ENCODE results near the gene INPP5D. TPM values are rescaled to one million over a fixed set of nuclear protein-coding genes. Genes with fewer than 3 reads are reported as not detected.
"Not testable (repeated sequence)": the region's sequence is repeated elsewhere in the genome, so short reads cannot be mapped to it uniquely, and the experiment has no call there.

INPP5D gene
- total RNA-seq, 1 donor from 2014 or later, result 33.4 TPM

- no peak for TF ChIP-seq CTCF (IDR thresholded peaks at IDR 0.05)
- no peak for TF ChIP-seq POLR2AphosphoS5 (IDR thresholded peaks at IDR 0.05; ENCODE audit: insufficient read depth in 1 of 2, low read depth in 1 of 2)
- TF ChIP-seq POLR2A (IDR thresholded peaks at IDR 0.05), result no peak
- Histone ChIP-seq H3K36me3 (no peaks in the 10 kb centered on the region), H3K4me1 (no peaks in the 10 kb centered on the region), H3K9me3 (no peaks in the 10 kb centered on the region), H3K4me3 (no peak overlapping the region), H3K27me3 (no peaks in the 10 kb centered on the region), H3K27ac (no peak overlapping the region)
- intact Hi-C loops (cut with DNase I), result no loop called here
- DNase-seq (ENCODE audit: extremely low spot score in 2 of 2), result no peak
Measured at GRCh38 chr2:233093721-233094120, 33.6 kb downstream of the INPP5D start.

- no peak for DNase-seq (ENCODE audit: extremely low spot score in 2 of 2)
- Histone ChIP-seq H3K27me3 (no peaks in the 10 kb centered on the region), H3K36me3 (no peaks in the 10 kb centered on the region), H3K27ac (no peak overlapping the region), H3K4me1 (no peaks in the 10 kb centered on the region), H3K9me3 (no peaks in the 10 kb centered on the region), H3K4me3 (no peak overlapping the region)
- TF ChIP-seq POLR2A (IDR thresholded peaks at IDR 0.05) (no peak), POLR2AphosphoS5 (IDR thresholded peaks at IDR 0.05; ENCODE audit: insufficient read depth in 1 of 2, low read depth in 1 of 2) (no peak), CTCF (IDR thresholded peaks at IDR 0.05) (no peak)
- intact Hi-C loops (cut with DNase I), result no loop called here
Measured at GRCh38 chr2:233094614-233095013, 34.5 kb downstream of the INPP5D start.

- Histone ChIP-seq H3K9me3 (no peaks in the 10 kb centered on the region), H3K4me1 (no peaks in the 10 kb centered on the region), H3K36me3 (no peaks in the 10 kb centered on the region), H3K4me3 (no peak overlapping the region), H3K27me3 (no peaks in the 10 kb centered on the region), H3K27ac (no peak overlapping the region)
- intact Hi-C loops (cut with DNase I), result no loop called here
- DNase-seq (ENCODE audit: extremely low spot score in 2 of 2), result no peak
- TF ChIP-seq POLR2AphosphoS5 (IDR thresholded peaks at IDR 0.05; ENCODE audit: insufficient read depth in 1 of 2, low read depth in 1 of 2) (no peak), POLR2A (IDR thresholded peaks at IDR 0.05) (no peak), CTCF (IDR thresholded peaks at IDR 0.05) (no peak)
Measured at GRCh38 chr2:233096006-233096405, 35.9 kb downstream of the INPP5D start.

- intact Hi-C loops (cut with DNase I), result no loop called here
- Histone ChIP-seq H3K36me3 (no peaks in the 10 kb centered on the region), H3K27ac (no peak overlapping the region), H3K4me1 (no peaks in the 10 kb centered on the region), H3K9me3 (no peaks in the 10 kb centered on the region), H3K4me3 (no peak overlapping the region), H3K27me3 (no peaks in the 10 kb centered on the region)
- no peak for TF ChIP-seq POLR2AphosphoS5 (IDR thresholded peaks at IDR 0.05; ENCODE audit: insufficient read depth in 1 of 2, low read depth in 1 of 2)
- TF ChIP-seq POLR2A (IDR thresholded peaks at IDR 0.05), result no peak
- TF ChIP-seq CTCF (IDR thresholded peaks at IDR 0.05), result no peak
- DNase-seq (ENCODE audit: extremely low spot score in 2 of 2), result no peak
Measured at GRCh38 chr2:233098618-233099017, 38.5 kb downstream of the INPP5D start.

- H3K27me3 ChIP-seq; H3K4me3 ChIP-seq; H3K9me3 ChIP-seq; intact Hi-C loops (cut with DNase I); H3K4me1 ChIP-seq; H3K36me3 ChIP-seq; H3K27ac ChIP-seq; DNase-seq (ENCODE audit: extremely low spot score in 2 of 2): not testable (repeated sequence)
Measured at GRCh38 chr2:233099820-233100191, 39.7 kb downstream of the INPP5D start.
